Peyer's patch (tissue), 4 donors: ENCODE data around the gene BCL2L1. TPM values are rescaled to one million over a fixed set of nuclear protein-coding genes. Genes with fewer than 3 reads are reported as not detected.

Source experiments
- DNase-seq, 3 donors: peaks; one replicate each; pipeline ENCODE4 v3.0.0-alpha.2; 2017 to 2019
- H3K27ac ChIP-seq, 4 donors: fragments of 200-600 bp; sonication (generic); one replicate each; pipeline ENCODE4 v1.5.1; 2016 to 2019
- H3K27me3 ChIP-seq, 2 donors: fragments of 200-600 bp; sonication (generic); one replicate each; pipeline ENCODE4 v1.5.1; 2019
- H3K36me3 ChIP-seq, 3 donors: fragments of 200-600 bp; sonication (generic); one replicate each; pipeline ENCODE4 v1.5.1; 2016 to 2019
- H3K4me1 ChIP-seq, 4 donors: fragments of 200-600 bp; sonication (generic); one replicate each; pipeline ENCODE4 v1.5.1; 2016 to 2019
- H3K4me3 ChIP-seq, 4 donors: fragments of 200-600 bp; sonication (generic); 1 replicate in 3 of 4; 2 replicates in 1 of 4; pipeline ENCODE4 v1.5.1; 2016 to 2019; ENCODE audit warnings: mild to moderate bottlenecking in 1 of 4
- H3K9me3 ChIP-seq, 4 donors: fragments of 200-600 bp; sonication (generic); one replicate each; pipeline ENCODE4 v1.5.1; 2016 to 2019; ENCODE audit warnings: mild to moderate bottlenecking in 1 of 4
- POLR2A ChIP-seq, 2 donors: fragments of 450-650 bp; IDR thresholded peaks; one replicate each; pipeline ENCODE4 v1.5.1; 2017; ENCODE audit warnings: antibody characterized with exemption in 2 of 2, mild to moderate bottlenecking in 2 of 2, moderate library complexity in 2 of 2
- total RNA-seq, 4 donors: library from RNA; depleted of rRNA; stranded (reverse); fragments of >200 nt; gene quantifications; one replicate each; pipeline ENCODE4 v1.1.0, GENCODE V29; 2016
- TF ChIP-seq, protein P1 (sequence below), 6 experiments: fragments of 450-650 bp in 4 of 6; fragments of 200-600 bp in 2 of 6; sonication (generic) in 1 of 6; IDR thresholded peaks; one replicate each; pipeline ENCODE4 v1.5.1; 2017 to 2019; ENCODE audit warnings: antibody characterized with exemption in 6 of 6, mild to moderate bottlenecking in 3 of 6, moderate library complexity in 1 of 6

Gene BCL2L1
- total RNA-seq, 4 donors from 2014 or later, result 85.0 to 185 (median 144) TPM

GRCh38 chr20:31640259-31640658 lies 82.4 kb downstream of the BCL2L1 start:
- H3K4me3 ChIP-seq, result no peak overlapping the region
- no peak for TF ChIP-seq POLR2A (IDR thresholded peaks at IDR 0.05)
- TF ChIP-seq, protein P1, sequence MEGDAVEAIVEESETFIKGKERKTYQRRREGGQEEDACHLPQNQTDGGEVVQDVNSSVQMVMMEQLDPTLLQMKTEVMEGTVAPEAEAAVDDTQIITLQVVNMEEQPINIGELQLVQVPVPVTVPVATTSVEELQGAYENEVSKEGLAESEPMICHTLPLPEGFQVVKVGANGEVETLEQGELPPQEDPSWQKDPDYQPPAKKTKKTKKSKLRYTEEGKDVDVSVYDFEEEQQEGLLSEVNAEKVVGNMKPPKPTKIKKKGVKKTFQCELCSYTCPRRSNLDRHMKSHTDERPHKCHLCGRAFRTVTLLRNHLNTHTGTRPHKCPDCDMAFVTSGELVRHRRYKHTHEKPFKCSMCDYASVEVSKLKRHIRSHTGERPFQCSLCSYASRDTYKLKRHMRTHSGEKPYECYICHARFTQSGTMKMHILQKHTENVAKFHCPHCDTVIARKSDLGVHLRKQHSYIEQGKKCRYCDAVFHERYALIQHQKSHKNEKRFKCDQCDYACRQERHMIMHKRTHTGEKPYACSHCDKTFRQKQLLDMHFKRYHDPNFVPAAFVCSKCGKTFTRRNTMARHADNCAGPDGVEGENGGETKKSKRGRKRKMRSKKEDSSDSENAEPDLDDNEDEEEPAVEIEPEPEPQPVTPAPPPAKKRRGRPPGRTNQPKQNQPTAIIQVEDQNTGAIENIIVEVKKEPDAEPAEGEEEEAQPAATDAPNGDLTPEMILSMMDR (IDR thresholded peaks at IDR 0.05), result no peak
- H3K4me1 ChIP-seq, result no peaks in the 10 kb centered on the region
- H3K27me3 ChIP-seq, result no peaks in the 10 kb centered on the region
- no peaks in the 10 kb centered on the region for H3K9me3 ChIP-seq
- DNase-seq, result no peak
- H3K27ac ChIP-seq, result no peak overlapping the region
- no peaks in the 10 kb centered on the region for H3K36me3 ChIP-seq

DNA sequence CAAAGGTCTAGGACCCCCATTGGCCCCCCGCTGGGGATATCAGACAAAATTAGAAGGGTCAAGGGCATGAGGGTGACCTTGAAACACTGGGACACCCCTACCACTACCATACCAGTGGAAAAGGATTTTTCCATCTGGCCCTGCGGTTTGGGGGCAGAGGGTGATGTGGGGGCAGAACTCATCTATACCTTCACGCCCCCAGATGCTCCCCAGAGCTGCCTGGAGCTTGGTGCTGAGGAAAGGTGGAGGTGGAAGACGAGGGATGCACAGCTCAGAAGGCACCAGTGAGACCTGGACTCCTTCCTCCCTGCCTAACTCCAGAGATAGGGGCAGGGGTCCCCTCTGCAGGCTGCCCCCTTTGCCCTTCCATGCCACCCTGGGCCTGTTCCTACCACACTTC lies 83.9 kb downstream of the BCL2L1 start:
- Histone ChIP-seq H3K27ac (no peak overlapping the region), H3K4me1 (no peaks in the 10 kb centered on the region), H3K36me3 (no peaks in the 10 kb centered on the region), H3K4me3 (no peak overlapping the region), H3K27me3 (no peaks in the 10 kb centered on the region), H3K9me3 (no peaks in the 10 kb centered on the region)
- no peak for TF ChIP-seq POLR2A (IDR thresholded peaks at IDR 0.05)
- TF ChIP-seq, protein P1 (IDR thresholded peaks at IDR 0.05), result no peak
- DNase-seq, result no peak

DNA sequence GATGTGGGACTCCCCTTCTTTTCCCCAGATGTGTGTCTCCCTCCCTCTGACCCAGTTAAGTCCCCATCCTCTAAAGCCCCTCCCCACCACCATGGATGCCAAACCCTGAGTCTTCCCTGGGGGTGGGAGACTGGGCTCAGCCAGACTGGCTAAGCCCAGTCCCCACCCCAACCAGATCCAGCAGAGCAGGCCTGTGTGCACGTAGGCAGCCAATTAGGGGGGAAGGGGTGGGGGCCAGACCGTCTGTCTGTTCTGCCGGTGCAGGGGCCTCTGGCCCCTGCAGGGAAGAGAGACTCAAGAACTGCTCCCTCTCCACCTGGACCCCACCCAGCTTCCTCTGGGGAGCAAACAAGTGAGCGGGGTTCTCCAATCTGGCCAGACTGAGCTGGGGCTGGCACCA lies 84.4 kb downstream of the BCL2L1 start:
- no peaks in the 10 kb centered on the region for H3K27me3 ChIP-seq
- no peak for TF ChIP-seq POLR2A (IDR thresholded peaks at IDR 0.05)
- TF ChIP-seq, protein P1 (IDR thresholded peaks at IDR 0.05), result no peak
- H3K27ac ChIP-seq, result no peak overlapping the region

GRCh38 chr20:31637660-31638059 lies 85.0 kb downstream of the BCL2L1 start, which contains the start of gene COX4I2:
TSS of gene COX4I2 (plus strand) at chr20:31637912. CDS start at chr20:31639018, 1,106 bp downstream.
- no peak within 1 kb of the TSS for H3K27ac ChIP-seq
- H3K27me3 ChIP-seq, result no peaks in the 10 kb centered on the region
- H3K4me3 ChIP-seq, result no peak within 1 kb of the TSS
- H3K36me3 ChIP-seq, result no peaks in the 10 kb centered on the region
- no peaks in the 10 kb centered on the region for H3K4me1 ChIP-seq
- no peak for DNase-seq
- TF ChIP-seq POLR2A (IDR thresholded peaks at IDR 0.05), result no peak
- TF ChIP-seq, protein P1 (IDR thresholded peaks at IDR 0.05), result no peak
- H3K9me3 ChIP-seq, result no peaks in the 10 kb centered on the region

More for the DNA sequence above, 84.4 kb downstream of the BCL2L1 start:
- H3K9me3 ChIP-seq, result no peaks in the 10 kb centered on the region
- DNase-seq, result no peak
- H3K36me3 ChIP-seq, result no peaks in the 10 kb centered on the region
- no peaks in the 10 kb centered on the region for H3K4me1 ChIP-seq
- no peak overlapping the region for H3K4me3 ChIP-seq

GRCh38 chr20:31633339-31633914 lies 89.2 kb downstream of the BCL2L1 start:
- Histone ChIP-seq H3K27ac (no peak overlapping the region), H3K36me3 (no peaks in the 10 kb centered on the region), H3K9me3 (no peaks in the 10 kb centered on the region), H3K4me3 (no peak overlapping the region), H3K27me3 (no peaks in the 10 kb centered on the region), H3K4me1 (no peaks in the 10 kb centered on the region)
- no peak for TF ChIP-seq POLR2A (IDR thresholded peaks at IDR 0.05)
- TF ChIP-seq, protein P1 (IDR thresholded peaks at IDR 0.05), result no peak
- no peak for DNase-seq
